Lower leg skin (tissue), 4 donors: ENCODE measurements around the gene TRIP4. TPM values are rescaled to one million over a fixed set of nuclear protein-coding genes. Genes with fewer than 3 reads are reported as not detected.

Experiments
- DNase-seq, 2 donors: peaks; one replicate each; pipeline ENCODE4 v3.0.0-alpha.2; 2019; ENCODE audit warnings: low spot score in 2 of 2
- H3K4me3 ChIP-seq: fragments of 200-600 bp; sonication (generic); 2 replicates; pipeline ENCODE4 v1.5.1; 2017; ENCODE audit warnings: mild to moderate bottlenecking, low read depth; ENCODE audit not compliant: poor library complexity, severe bottlenecking
- CTCF ChIP-seq, 3 donors: fragments of 450-650 bp; IDR thresholded peaks; one replicate each; pipeline ENCODE4 v1.5.1; 2016; ENCODE audit warnings: antibody characterized with exemption in 3 of 3, mild to moderate bottlenecking in 3 of 3, moderate library complexity in 2 of 3
- POLR2A ChIP-seq, 2 donors: fragments of 450-650 bp; IDR thresholded peaks; one replicate each; pipeline ENCODE4 v1.6.1; 2016 to 2017; ENCODE audit warnings: antibody characterized with exemption in 2 of 2, mild to moderate bottlenecking in 1 of 2, moderate library complexity in 1 of 2
- WGBS, 2 donors: methylation state at CpG; one replicate each; pipeline ENCODE4 v1.1.5; 2018; 5-methylcytosine and 5-hydroxymethylcytosine counted together
- intact Hi-C: fragments of 100-400 bp; cut with DNase I; formaldehyde crosslinking; loops from one replicate; pipeline ENCODE4 v1.15.0; 2023; ENCODE audit warnings: low total_unique reads
- total RNA-seq, 4 donors: library from RNA; depleted of rRNA; stranded (reverse); fragments of >200 nt; gene quantifications; one replicate each; pipeline ENCODE4 v1.1.0, GENCODE V29; 2016

The TRIP4 gene
- total RNA-seq, 4 donors from 2014 or later, result 9.7 to 13.8 (median 13.1) TPM

DNA sequence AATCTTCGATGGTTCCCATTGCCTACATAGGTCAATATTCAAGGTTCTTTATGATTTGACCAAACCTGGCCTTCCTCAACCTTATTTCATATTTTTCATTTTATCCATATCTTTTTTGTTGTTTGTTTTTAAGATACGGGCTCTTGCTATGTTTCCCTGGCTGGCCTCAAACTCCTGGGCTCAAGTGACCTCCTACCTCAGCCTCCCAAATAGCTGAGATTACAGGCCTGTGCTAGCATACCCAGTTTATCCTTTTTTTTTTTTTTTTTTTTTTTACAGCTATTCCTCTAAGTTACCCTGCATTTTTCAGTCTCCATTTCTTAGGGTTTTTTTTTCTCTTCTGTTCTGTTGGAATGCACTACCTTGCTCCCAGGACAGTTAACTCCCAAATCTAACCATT lies 87.2 kb downstream of the TRIP4 start:
- no peak for TF ChIP-seq CTCF (IDR thresholded peaks at IDR 0.05)
- no peak for TF ChIP-seq POLR2A (IDR thresholded peaks at IDR 0.05)
- intact Hi-C loops, result no loop called here
- DNase-seq, result no peak
- H3K4me3 ChIP-seq, result no peak overlapping the region
- 98 to 99% methylated on average over 2 of the region's 2 CpGs for WGBS, 2 donors

- intact Hi-C loops, result no loop called here
- TF ChIP-seq CTCF (IDR thresholded peaks at IDR 0.05) (no peak), POLR2A (IDR thresholded peaks at IDR 0.05) (no peak)
- 82 to 93% methylated on average over 1 of the region's 1 CpG for WGBS, 2 donors
- no peak for DNase-seq
- no peak overlapping the region for H3K4me3 ChIP-seq
Observed at GRCh38 chr15:64476550-64476949, 88.9 kb downstream of the TRIP4 start.

- intact Hi-C loops, result no loop called here
- no peak for TF ChIP-seq POLR2A (IDR thresholded peaks at IDR 0.05)
- no peak for TF ChIP-seq CTCF (IDR thresholded peaks at IDR 0.05)
- no peak for DNase-seq
- no peak overlapping the region for H3K4me3 ChIP-seq
- WGBS, 2 donors, result 0 to 2% methylated on average over 1 of the region's 1 CpG
Observed at GRCh38 chr15:64478863-64479262, 91.2 kb downstream of the TRIP4 start.

DNA sequence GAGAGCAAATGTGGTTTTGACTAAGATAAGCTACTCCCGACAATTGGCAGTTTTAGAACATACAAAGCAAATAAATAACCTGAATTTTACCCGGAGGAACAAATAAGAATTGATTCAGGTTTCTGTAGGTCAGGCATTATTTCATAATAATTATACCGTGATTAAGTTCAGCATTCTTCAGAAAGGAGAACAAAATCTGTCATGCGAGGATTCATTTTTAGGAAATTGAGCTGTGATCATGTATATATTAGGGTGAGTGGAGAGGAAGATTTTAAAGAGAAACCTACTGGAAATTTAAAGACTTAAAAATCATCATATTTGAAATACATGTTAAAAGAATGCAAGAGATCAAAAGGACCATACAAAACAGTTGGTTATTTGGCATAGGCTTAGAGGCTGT lies 93.3 kb downstream of the TRIP4 start:
- H3K4me3 ChIP-seq, result no peak overlapping the region
- 59 to 76% methylated on average over 4 of the region's 4 CpGs for WGBS, 2 donors
- no peak for TF ChIP-seq POLR2A (IDR thresholded peaks at IDR 0.05)
- TF ChIP-seq CTCF (IDR thresholded peaks at IDR 0.05), result no peak
- DNase-seq, result no peak
- intact Hi-C loops, result no loop called here

GRCh38 chr15:64483749-64484148 lies 96.1 kb downstream of the TRIP4 start:
- no peak overlapping the region for H3K4me3 ChIP-seq
- no peak for DNase-seq
- intact Hi-C loops, result no loop called here
- TF ChIP-seq CTCF (IDR thresholded peaks at IDR 0.05), result no peak
- no peak for TF ChIP-seq POLR2A (IDR thresholded peaks at IDR 0.05)

DNA sequence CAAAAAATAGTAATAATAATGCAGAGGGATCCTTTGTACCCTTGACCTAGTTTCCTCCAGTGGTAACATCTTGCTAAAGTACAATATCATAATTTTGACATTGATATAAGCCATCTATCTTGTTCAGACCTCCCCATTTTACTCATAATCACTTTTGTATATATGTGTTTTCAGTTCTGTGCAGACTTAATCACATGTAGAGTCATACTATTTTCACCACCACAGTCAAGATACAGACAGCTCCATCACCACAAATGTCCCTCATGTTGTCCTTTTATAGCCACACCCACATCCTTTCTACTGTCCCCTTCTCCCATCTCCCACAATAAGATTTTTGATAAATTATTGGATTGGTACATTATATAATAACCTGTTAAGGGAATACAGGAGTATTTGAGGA lies 98.2 kb downstream of the TRIP4 start:
- no peak for DNase-seq
- no peak overlapping the region for H3K4me3 ChIP-seq
- intact Hi-C loops, result no loop called here
- no peak for TF ChIP-seq POLR2A (IDR thresholded peaks at IDR 0.05)
- TF ChIP-seq CTCF (IDR thresholded peaks at IDR 0.05), result no peak
